ENCODE data around the gene SPHKAP. TPM values are rescaled to one million over a fixed set of nuclear protein-coding genes. Genes with fewer than 3 reads are reported as not detected.

Gene SPHKAP
- total and polyA plus RNA-seq, 2 of the 13 experiments (the other 11 are each of a cell fraction or from before 2014, with no cell fraction given): not detected

- TF ChIP-seq SKIL (CRISPR knock-in tag; IDR thresholded peaks at IDR 0.05; ENCODE audit: borderline replicate concordance) (no peak), ELF4 (CRISPR knock-in tag; IDR thresholded peaks at IDR 0.05; ENCODE audit: borderline replicate concordance) (no peak), RFXAP (CRISPR knock-in tag; IDR thresholded peaks at IDR 0.05; ENCODE audit: borderline replicate concordance) (no peak), RCOR2 (CRISPR knock-in tag; IDR thresholded peaks at IDR 0.05) (no peak), SAP130 (CRISPR knock-in tag; IDR thresholded peaks at IDR 0.05; ENCODE audit: low read depth) (no peak), SCMH1 (CRISPR knock-in tag; IDR thresholded peaks at IDR 0.05; ENCODE audit: borderline replicate concordance) (no peak), MED1 (CRISPR knock-in tag; IDR thresholded peaks at IDR 0.05) (no peak), ZNF615 (CRISPR knock-in tag; IDR thresholded peaks at IDR 0.05; ENCODE audit: borderline replicate concordance) (no peak), ZNF296 (CRISPR knock-in tag; conservative IDR thresholded peaks at IDR 0.05) (no peak)
- TF ChIP-seq, protein P1, sequence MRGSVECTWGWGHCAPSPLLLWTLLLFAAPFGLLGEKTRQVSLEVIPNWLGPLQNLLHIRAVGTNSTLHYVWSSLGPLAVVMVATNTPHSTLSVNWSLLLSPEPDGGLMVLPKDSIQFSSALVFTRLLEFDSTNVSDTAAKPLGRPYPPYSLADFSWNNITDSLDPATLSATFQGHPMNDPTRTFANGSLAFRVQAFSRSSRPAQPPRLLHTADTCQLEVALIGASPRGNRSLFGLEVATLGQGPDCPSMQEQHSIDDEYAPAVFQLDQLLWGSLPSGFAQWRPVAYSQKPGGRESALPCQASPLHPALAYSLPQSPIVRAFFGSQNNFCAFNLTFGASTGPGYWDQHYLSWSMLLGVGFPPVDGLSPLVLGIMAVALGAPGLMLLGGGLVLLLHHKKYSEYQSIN (CRISPR knock-in tag; IDR thresholded peaks at IDR 0.05; ENCODE audit: borderline replicate concordance): no peak
Measured at GRCh38 chr2:228181098-228182019, at the start of gene SPHKAP (continued).
